Measurements from ENCODE around the gene CEP63. TPM values are rescaled to one million over a fixed set of nuclear protein-coding genes. Genes with fewer than 3 reads are reported as not detected.

The CEP63 gene
- total and polyA plus RNA-seq, 9 of the 15 experiments (the other 6 are each of a cell fraction or from before 2014, with no cell fraction given): 5.1 to 17.8 (median 10.6) TPM

- Histone ChIP-seq H2AFZ (ENCODE audit: low read depth, low read length) (peak overlapping the region; percentile 95), H3K4me3 (peak overlapping the region; percentile 74), H3K4me1 (replicated peaks in 1 of 2; ENCODE audit: control insufficient read depth in 2 of 2, insufficient read depth in 2 of 2, low read length in 2 of 2) (peaks cover 10 to 17% of the 10 kb centered on the region in 2 experiments; a peak in 4 of 5 replicates), H3K36me3 (ENCODE audit: control insufficient read depth, insufficient read depth, low read length) (peaks cover 22% of the 10 kb centered on the region), H3K9me1 (ENCODE audit: control insufficient read depth, insufficient read depth, low read length) (no peaks in the 10 kb centered on the region), H3K27me3 (ENCODE audit: control insufficient read depth in 2 of 2, insufficient read depth in 2 of 2, low read length in 2 of 2) (no peaks in the 10 kb centered on the region), H3K9ac (ENCODE audit: insufficient read depth in 1 of 2, low read depth in 2 of 2, low read length in 2 of 2) (peak overlapping the region; percentile 93 to 99), H3K79me2 (ENCODE audit: control insufficient read depth, insufficient read depth, low read length) (peaks cover 70% of the 10 kb centered on the region), H3K27ac (ENCODE audit: extremely low read depth, low read depth, low read length) (peak overlapping the region; percentile 92), H3K9me3 (replicated peaks; ENCODE audit: control insufficient read depth, insufficient read depth, low read depth, low read length) (no peaks in the 10 kb centered on the region), H3K4me2 (ENCODE audit: insufficient read depth, low read length) (peak overlapping the region; percentile 99), H4K20me1 (replicated peaks; ENCODE audit: control insufficient read depth, insufficient read depth, low read length) (no peaks in the 10 kb centered on the region)
- TF ChIP-seq ZFPM2 (CRISPR knock-in tag; IDR thresholded peaks at IDR 0.05) (no peak), BHLHE40 (IDR thresholded peaks at IDR 0.05; ENCODE audit: low read length) (no peak), PCBP2 (IDR thresholded peaks at IDR 0.05; ENCODE audit: low read depth, low read length, poor library complexity, severe bottlenecking) (no peak), CREM (IDR thresholded peaks at IDR 0.05; ENCODE audit: low read depth) (peak; percentile 63; the same call in 1 of the 2 replicates), ZC3H4 (CRISPR knock-in tag; IDR thresholded peaks at IDR 0.05; ENCODE audit: borderline replicate concordance) (0 out of 2 replicates have a peak, but pooled peaks have one; percentile 42), CREB1 (IDR thresholded peaks at IDR 0.05) (peak; percentile 63; the same call in 1 of the 2 replicates), CREB1 (CRISPR knock-in tag; IDR thresholded peaks at IDR 0.05) (no peak), PCBP1 (IDR thresholded peaks at IDR 0.05; ENCODE audit: low read depth, low read length, poor library complexity, severe bottlenecking) (no peak), KHSRP (IDR thresholded peaks at IDR 0.05) (no peak), ZNF395 (CRISPR knock-in tag; IDR thresholded peaks at IDR 0.05) (0 out of 2 replicates have a peak, but pooled peaks have one; percentile 12), HIVEP1 (CRISPR knock-in tag; IDR thresholded peaks at IDR 0.05) (no peak)
- TF ChIP-seq, protein P1, sequence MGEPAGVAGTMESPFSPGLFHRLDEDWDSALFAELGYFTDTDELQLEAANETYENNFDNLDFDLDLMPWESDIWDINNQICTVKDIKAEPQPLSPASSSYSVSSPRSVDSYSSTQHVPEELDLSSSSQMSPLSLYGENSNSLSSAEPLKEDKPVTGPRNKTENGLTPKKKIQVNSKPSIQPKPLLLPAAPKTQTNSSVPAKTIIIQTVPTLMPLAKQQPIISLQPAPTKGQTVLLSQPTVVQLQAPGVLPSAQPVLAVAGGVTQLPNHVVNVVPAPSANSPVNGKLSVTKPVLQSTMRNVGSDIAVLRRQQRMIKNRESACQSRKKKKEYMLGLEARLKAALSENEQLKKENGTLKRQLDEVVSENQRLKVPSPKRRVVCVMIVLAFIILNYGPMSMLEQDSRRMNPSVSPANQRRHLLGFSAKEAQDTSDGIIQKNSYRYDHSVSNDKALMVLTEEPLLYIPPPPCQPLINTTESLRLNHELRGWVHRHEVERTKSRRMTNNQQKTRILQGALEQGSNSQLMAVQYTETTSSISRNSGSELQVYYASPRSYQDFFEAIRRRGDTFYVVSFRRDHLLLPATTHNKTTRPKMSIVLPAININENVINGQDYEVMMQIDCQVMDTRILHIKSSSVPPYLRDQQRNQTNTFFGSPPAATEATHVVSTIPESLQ (CRISPR knock-in tag; IDR thresholded peaks at IDR 0.05): 0 out of 2 replicates have a peak, but pooled peaks have one; percentile 16
- 2% methylated on average over 17 of the region's 17 CpGs for WGBS (ENCODE audit: insufficient coverage, low coverage, missing lambda C conversion rate)
- no TSS peak for BruUV-seq (replicated peaks)
- in situ Hi-C loops (cut with MboI) (loop anchor here (25.0 kb wide), 1 partner anchor 674 kb away; the partner anchor contains the start of gene SRPRB), intact Hi-C loops (cut with micrococcal nuclease) (no loop called here)
- DNase-seq (ENCODE audit: extremely low read depth in 1 of 4, low spot score in 3 of 4) (peak in 2 of 4 experiments; percentile 12 to 32), FAIRE-seq (no peak), ATAC-seq (peak; percentile 36)
- CTCF ChIA-PET (ENCODE audit: low intra/inter-chr PET ratio): interaction anchor here (0.7 kb wide), 1 partner anchor 176 kb away, joined by 3 read pairs; no protein-coding TSS in a partner anchor
- POLR2A ChIA-PET: interaction anchor here (0.6 to 1.1 kb wide), 3 partner anchors 187 to 214 kb away, joined by 3 read pairs; no protein-coding TSS in a partner anchor
Measured at GRCh38 chr3:134486577-134487041, 752 bp downstream of the CEP63 start.
